HG03558 (cell line): ENCODE results near the gene FOXK1.

Experiments used
- ATAC-seq: cut with Tn5 transposase; IDR thresholded peaks from one replicate; pipeline ENCODE4 v1.9.1; 2021; ENCODE audit warnings: moderate number of reproducible peaks; ENCODE audit not compliant: unreplicated experiment; ENCODE audit errors: extremely low read depth

Gene FOXK1

GRCh38 chr7:4716946-4717795, 35.1 kb downstream of the FOXK1 start:
- no peak for ATAC-seq

GRCh38 chr7:4718075-4718474, 36.0 kb downstream of the FOXK1 start:
- ATAC-seq, result no peak

GRCh38 chr7:4720225-4720624, 38.1 kb downstream of the FOXK1 start:
- no peak for ATAC-seq

DNA sequence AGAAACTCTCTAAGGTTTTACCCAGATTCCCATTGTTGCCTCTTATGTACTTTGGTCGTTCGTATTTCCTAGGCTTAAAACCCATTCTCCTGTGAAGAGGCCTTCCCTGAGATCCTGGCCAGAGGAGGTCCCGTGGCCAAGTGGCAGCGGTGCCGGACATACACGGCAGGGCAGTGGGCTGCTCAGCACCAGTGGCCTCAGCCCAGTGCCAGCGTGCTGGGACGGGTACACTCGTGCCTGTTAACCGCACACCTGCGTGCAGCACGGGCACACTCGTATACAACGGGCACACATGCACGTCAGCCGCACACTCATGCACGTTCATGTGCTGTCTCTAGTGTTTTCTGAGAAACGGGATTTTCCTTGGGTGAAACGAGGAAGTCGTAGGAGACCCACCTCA, 40.2 kb downstream of the FOXK1 start:
- ATAC-seq, result no peak

DNA sequence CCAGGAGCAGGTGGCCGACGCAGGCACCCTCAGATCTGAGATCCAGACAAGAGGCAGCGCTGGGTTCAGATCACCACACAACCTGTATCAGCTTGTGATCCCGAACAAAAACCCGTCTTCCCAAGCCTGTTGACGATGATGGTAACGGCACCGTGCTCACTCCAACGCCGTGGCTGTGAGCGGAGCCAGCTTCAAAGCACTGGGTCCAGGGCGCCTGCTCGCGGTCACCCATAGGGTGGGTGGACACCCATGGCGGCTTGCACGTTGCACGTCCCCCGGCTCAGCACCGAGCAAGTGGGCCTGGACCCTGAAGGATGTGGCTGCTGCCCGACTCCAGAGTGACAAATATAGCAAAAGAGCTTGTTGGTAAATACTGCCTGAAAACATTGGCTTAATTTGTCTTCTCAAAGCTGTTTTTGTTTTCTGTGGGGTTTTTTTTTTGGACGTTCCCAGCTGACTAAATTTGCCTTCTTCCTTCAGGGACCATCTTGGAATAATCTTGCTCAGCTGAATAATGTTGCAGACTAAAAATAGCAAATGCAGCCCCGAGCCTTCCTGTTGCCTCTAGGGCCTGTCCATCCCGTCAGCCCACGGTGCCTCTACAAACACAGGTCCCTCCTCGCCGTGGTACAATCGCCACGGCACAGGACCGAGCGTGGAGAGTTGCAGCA, 41.0 kb downstream of the FOXK1 start:
- ATAC-seq, result no peak

GRCh38 chr7:4724648-4725013, 42.5 kb downstream of the FOXK1 start:
- no peak for ATAC-seq

- ATAC-seq, result no peak
Measured at GRCh38 chr7:4725014-4725849, 43.1 kb downstream of the FOXK1 start.

DNA sequence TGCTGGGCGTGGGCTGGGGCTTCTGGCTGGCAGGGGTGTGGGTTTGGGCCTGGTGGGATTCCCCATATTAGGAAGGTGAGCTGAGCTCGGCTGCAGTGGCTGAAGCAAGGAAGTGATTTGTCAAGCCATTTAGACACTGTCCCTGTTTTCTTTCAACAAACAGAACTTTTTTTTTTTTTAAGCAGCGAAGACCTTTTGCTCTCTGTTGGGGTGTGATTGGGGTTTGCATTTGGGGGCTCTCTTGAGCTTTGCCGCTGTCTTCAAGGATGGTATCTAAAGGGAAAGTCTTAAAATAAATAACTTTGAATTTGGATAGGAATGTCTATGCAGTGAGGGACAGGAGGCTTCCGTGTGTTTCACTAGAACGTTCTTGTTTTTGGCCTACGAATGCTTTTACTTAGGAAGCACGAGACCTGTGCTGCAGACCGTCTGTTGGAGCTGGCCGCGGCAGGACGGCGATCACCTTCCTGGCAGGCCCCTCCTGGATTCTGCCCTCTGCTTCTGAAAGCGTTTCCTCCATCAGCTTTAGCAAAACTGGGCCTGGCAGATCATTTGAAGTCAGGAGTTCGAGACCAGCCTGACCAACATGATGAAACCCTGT, 43.9 kb downstream of the FOXK1 start:
- ATAC-seq, result no peak

DNA sequence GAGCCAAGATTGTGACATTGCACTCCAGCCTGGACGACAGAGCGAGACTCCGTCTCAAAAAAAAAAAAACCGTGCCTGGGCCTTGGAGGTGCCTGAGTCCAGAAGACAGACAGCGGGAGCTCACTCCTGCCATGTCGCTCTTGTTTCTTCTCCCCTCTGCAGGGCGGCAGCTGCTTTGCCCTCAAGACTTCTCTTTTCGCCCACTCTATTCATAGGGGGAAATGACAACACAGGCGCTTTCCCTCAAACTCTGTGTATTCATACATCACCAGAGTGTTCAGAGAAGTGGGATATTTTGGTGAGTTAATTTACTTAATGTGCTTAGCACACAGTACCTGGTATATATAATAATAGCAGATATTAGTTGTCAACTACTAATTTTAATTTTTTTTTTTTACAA, 44.5 kb downstream of the FOXK1 start:
- ATAC-seq, result no peak

DNA sequence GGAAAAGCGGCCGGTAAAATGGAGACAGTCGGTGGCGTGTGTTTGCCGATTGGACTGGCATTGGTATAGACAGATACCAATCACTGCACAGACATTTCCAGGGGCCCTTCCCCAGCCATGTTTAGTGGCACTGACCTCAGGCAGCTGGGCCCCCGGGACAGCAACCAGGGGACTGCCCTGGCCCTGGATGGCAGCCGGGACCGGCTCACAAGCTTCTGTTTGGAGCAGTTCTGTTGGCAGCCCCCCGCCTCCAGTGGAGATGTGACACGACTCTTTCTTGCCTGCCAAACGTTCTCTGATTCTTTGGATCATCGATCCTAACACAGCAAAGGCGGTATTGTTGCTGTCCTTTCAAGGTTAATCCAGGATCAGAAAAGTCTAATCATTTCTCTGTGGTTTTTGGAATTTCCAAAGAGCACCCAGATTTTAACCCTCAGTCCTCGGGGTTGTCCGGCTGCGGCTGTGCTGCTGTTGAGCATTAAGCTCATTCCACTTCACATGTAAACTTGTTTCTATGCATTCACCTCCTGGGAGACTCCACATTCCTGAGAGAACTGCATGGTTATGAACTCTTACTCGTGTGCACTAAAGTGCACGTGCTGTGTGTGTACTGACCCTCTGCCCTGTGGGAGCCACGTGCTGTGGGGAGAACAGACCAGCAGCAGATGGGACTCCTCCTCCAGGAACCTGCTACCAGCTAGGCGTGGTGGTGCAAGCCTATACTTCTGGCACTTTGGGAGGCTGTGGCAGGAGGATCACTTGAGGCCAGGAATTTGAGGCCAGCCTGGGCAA, 46.0 kb downstream of the FOXK1 start:
- ATAC-seq, result no peak

DNA sequence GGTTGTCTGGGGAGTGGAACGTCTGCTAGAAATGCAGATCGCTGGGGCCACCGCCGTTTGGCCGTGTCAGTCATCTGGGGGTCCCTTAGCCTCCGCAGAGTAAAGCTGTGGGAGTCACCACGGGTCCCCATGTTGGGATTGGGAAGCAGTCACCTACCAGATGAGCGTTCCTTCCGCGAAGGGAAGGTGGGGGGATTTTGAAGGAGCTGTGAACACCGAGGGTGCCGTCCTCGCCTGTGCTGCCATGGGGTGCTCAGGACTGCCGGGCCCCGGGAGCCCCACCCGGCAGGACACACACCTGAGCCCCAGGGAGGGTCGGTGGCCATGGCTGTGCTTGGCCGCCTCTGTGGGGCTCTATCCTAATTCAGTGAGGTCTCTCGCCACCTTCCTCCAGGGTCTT, 47.2 kb downstream of the FOXK1 start:
- no peak for ATAC-seq

GRCh38 chr7:4730276-4730675, 48.2 kb downstream of the FOXK1 start:
- ATAC-seq, result no peak

DNA sequence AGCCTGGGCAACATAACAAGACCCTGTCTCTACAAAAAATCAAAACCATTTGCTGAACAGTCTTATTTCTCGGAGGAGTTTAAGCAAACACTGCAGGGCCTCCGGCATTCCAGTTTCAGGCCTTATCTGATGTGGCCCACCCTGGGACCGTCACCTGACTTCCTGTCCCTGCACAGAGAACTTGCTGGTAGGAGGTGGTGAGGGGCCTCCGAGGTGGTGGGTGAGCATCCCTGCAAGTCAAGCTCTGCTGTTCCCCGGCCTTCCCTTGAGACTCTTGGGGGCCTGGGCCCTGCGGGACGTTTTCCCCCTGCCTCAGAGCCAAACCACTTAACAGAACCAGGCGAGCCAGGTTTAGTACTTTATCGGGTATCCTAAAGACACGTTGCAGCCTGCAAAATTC, 48.9 kb downstream of the FOXK1 start:
- ATAC-seq, result no peak

DNA sequence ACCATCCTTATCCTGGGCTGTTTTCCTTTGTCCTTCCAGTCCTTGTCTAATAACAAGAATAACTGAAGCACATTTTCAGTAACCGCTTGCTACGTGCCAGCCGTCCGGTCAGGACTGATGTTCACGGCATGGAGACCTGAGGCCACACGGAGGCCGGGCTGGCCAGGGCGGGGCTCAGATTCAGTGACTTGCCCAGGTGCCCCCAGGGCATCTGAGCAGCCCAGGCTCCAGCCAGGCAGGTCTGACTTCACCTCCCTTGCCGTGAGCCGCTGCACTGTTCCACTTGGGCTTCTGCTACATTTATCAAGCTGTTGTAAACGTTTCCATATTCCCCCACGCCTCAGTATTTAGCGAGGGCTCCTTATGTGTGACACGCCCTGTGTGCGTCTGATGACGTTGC, 49.7 kb downstream of the FOXK1 start:
- ATAC-seq, result no peak

GRCh38 chr7:4733936-4734528, 51.9 kb downstream of the FOXK1 start:
- no peak for ATAC-seq

DNA sequence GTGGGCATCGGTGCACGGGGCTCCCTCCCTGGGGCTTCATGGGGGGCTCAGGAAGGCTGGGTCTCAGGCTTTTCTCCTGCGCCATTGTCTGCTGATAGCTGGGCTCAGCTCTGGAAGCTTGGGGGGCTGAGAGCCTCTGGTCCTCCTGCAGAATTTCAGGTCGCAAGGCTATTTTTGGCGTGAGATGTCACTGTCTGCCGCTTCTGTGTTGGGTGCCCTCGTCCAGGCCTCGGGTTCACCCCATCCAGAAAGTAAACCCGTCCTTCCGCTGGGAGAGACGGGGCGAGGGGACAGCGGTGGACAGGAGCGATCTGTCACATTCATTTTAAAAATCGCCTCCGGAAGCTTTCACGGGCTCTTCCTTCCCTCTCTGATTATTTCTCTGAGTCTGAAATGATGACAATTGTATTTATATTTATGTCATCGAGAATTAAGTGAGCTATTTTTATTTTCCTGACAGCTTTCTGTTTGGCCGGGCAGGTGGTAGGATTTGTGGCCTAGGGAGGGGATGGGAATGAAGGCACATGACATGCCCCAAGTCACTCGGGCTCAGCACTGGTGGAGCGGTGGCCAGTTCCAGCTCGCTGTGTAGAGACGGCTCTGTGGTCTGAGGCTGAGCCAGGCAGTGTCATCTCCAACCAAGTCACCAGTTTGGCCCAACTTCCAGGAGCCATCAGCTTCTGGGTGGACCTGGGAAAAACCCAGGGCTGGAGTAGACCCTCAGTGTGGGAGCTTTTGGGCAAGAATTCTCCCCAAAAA, 52.7 kb downstream of the FOXK1 start:
- no peak for ATAC-seq

- no peak for ATAC-seq
Measured at GRCh38 chr7:4737300-4737699, 55.2 kb downstream of the FOXK1 start.

- ATAC-seq, result no peak
Measured at GRCh38 chr7:4738711-4739527, 56.8 kb downstream of the FOXK1 start.
